ENCODE measurements around the gene SS18L1.

DNA sequence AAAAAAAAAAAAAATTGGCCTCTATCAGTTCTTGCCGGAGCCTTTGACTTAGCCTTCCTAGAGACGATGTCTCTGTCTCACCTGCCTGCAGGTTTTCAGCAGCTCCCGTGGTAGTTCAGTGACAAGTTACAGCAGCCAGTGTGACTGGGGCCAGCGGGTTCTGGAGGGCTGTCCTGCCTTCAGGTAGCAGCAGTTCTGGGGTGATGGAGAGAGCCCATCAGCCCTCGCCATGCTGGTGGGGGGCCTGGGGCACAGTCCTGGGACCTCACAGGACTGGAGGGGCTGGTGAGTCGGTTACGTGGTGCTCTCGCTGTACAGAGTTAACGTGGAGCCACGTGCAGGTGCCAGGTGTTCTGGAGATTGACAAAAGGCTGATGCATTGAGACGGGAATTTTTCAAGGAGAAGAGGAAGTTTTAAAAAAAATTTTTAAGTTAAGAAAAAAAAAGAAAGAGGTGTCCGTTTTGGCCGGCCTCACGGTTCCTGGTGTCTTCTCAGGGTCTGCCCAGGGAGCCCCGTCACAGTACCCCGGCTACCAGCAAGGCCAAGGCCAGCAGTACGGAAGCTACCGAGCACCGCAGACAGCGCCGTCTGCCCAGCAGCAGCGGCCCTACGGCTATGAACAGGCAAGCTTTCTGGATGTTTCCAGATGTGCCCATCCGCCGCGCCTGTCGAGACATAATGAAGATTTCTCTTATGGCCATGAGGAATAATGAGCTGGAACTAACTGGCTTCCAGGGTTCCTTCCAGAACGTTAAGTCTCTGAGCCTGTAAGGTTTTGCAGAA, 30.6 kb downstream of the SS18L1 start:
- TF ChIP-seq, protein P1, sequence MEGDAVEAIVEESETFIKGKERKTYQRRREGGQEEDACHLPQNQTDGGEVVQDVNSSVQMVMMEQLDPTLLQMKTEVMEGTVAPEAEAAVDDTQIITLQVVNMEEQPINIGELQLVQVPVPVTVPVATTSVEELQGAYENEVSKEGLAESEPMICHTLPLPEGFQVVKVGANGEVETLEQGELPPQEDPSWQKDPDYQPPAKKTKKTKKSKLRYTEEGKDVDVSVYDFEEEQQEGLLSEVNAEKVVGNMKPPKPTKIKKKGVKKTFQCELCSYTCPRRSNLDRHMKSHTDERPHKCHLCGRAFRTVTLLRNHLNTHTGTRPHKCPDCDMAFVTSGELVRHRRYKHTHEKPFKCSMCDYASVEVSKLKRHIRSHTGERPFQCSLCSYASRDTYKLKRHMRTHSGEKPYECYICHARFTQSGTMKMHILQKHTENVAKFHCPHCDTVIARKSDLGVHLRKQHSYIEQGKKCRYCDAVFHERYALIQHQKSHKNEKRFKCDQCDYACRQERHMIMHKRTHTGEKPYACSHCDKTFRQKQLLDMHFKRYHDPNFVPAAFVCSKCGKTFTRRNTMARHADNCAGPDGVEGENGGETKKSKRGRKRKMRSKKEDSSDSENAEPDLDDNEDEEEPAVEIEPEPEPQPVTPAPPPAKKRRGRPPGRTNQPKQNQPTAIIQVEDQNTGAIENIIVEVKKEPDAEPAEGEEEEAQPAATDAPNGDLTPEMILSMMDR (IDR thresholded peaks at IDR 0.05 in 8 of 11, conservative IDR thresholded peaks at IDR 0.05 in 3 of 11), result no peak
- TF ChIP-seq POLR2A (IDR thresholded peaks at IDR 0.05) (no peak), POLR2AphosphoS5 (IDR thresholded peaks at IDR 0.05) (no peak)

All from spleen (tissue), 7 donors.